GM21786 (cell line): ENCODE measurements around the gene YIPF3.
"Not testable (repeated sequence)": the region's sequence is repeated elsewhere in the genome, so short reads cannot be mapped to it uniquely, and the experiment has no call there.

Experiments used
- ATAC-seq: cut with Tn5 transposase; IDR thresholded peaks from one replicate; pipeline ENCODE4 v1.9.1; 2021; ENCODE audit not compliant: unreplicated experiment

Gene YIPF3

GRCh38 chr6:43467265-43467664 is 49.5 kb downstream of the YIPF3 start:
- not testable (repeated sequence) for ATAC-seq

GRCh38 chr6:43465948-43466347 is 50.8 kb downstream of the YIPF3 start:
- ATAC-seq: no peak

- no peak for ATAC-seq
Observed at GRCh38 chr6:43464337-43464736, 52.4 kb downstream of the YIPF3 start.

GRCh38 chr6:43461936-43462335 is 54.8 kb downstream of the YIPF3 start:
- no peak for ATAC-seq
